ENCODE data around the gene ABCC4. TPM values are rescaled to one million over a fixed set of nuclear protein-coding genes. Genes with fewer than 3 reads are reported as not detected.
"Not testable (repeated sequence)": the region's sequence is repeated elsewhere in the genome, so short reads cannot be mapped to it uniquely, and the experiment has no call there.

ABCC4 gene
- total RNA-seq, 1 experiment from 2014 or later, result 12.9 TPM

GRCh38 chr13:95182570-95183265 lies 118.5 kb downstream of the ABCC4 start:
- Histone ChIP-seq H3K27me3 (replicated peaks) (no peaks in the 10 kb centered on the region), H3K4me1 (replicated peaks) (no peaks in the 10 kb centered on the region), H3K36me3 (no peaks in the 10 kb centered on the region), H3K4me3 (no peak overlapping the region), H3K9me3 (replicated peaks) (no peaks in the 10 kb centered on the region), H3K27ac (no peak overlapping the region)
- DNase-seq (ENCODE audit: low read depth in 1 of 2, low spot score in 2 of 2), result no peak

DNA sequence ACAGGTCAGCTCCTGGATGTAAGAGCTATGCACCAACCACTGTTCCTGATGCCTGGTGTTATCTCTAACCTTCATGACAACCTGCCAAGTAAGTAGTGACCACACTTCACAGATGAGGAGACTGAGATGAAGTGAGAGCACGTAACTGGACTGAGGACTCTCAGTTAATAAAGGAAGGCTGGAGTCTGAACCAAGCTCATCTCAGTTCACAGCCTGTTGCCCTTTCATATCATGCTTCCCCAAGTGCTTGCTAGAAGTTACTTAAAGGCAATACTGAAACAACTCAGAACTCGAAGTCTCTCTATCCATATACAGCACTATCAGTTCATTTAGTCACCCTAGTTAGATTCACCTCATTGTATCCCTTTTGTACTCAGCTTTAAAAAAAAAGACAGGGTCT lies 119.7 kb downstream of the ABCC4 start:
- DNase-seq (ENCODE audit: low read depth in 1 of 2, low spot score in 2 of 2), result no peak
- Histone ChIP-seq H3K4me1 (replicated peaks) (no peaks in the 10 kb centered on the region), H3K4me3 (no peak overlapping the region), H3K27me3 (replicated peaks) (no peaks in the 10 kb centered on the region), H3K36me3 (no peaks in the 10 kb centered on the region), H3K27ac (no peak overlapping the region), H3K9me3 (replicated peaks) (no peaks in the 10 kb centered on the region)

GRCh38 chr13:95180513-95181245 lies 120.6 kb downstream of the ABCC4 start:
- no peaks in the 10 kb centered on the region for H3K36me3 ChIP-seq
- no peaks in the 10 kb centered on the region for H3K4me1 ChIP-seq (replicated peaks)
- H3K9me3 ChIP-seq (replicated peaks), result no peaks in the 10 kb centered on the region
- H3K27ac ChIP-seq, result no peak overlapping the region
- no peak overlapping the region for H3K4me3 ChIP-seq
- DNase-seq (ENCODE audit: low read depth in 1 of 2, low spot score in 2 of 2), result no peak
- no peaks in the 10 kb centered on the region for H3K27me3 ChIP-seq (replicated peaks)

GRCh38 chr13:95176611-95177259 lies 124.5 kb downstream of the ABCC4 start:
- Histone ChIP-seq H3K27me3 (replicated peaks) (no peaks in the 10 kb centered on the region), H3K4me1 (replicated peaks) (no peaks in the 10 kb centered on the region), H3K4me3 (no peak overlapping the region), H3K27ac (no peak overlapping the region), H3K9me3 (replicated peaks) (no peaks in the 10 kb centered on the region), H3K36me3 (no peaks in the 10 kb centered on the region)
- no peak for DNase-seq (ENCODE audit: low read depth in 1 of 2, low spot score in 2 of 2)

GRCh38 chr13:95174517-95174916 lies 126.7 kb downstream of the ABCC4 start:
- Histone ChIP-seq H3K9me3 (replicated peaks) (no peaks in the 10 kb centered on the region), H3K4me1 (replicated peaks) (no peaks in the 10 kb centered on the region), H3K27ac (no peak overlapping the region), H3K36me3 (no peaks in the 10 kb centered on the region), H3K27me3 (replicated peaks) (no peaks in the 10 kb centered on the region), H3K4me3 (no peak overlapping the region)
- no peak for DNase-seq (ENCODE audit: low read depth in 1 of 2, low spot score in 2 of 2)

GRCh38 chr13:95168191-95168590 lies 133.1 kb downstream of the ABCC4 start:
- Histone ChIP-seq H3K27me3 (replicated peaks) (no peaks in the 10 kb centered on the region), H3K4me1 (replicated peaks) (no peaks in the 10 kb centered on the region), H3K36me3 (no peaks in the 10 kb centered on the region), H3K27ac (no peak overlapping the region), H3K4me3 (no peak overlapping the region), H3K9me3 (replicated peaks) (no peaks in the 10 kb centered on the region)
- DNase-seq (ENCODE audit: low read depth in 1 of 2, low spot score in 2 of 2), result no peak

DNA sequence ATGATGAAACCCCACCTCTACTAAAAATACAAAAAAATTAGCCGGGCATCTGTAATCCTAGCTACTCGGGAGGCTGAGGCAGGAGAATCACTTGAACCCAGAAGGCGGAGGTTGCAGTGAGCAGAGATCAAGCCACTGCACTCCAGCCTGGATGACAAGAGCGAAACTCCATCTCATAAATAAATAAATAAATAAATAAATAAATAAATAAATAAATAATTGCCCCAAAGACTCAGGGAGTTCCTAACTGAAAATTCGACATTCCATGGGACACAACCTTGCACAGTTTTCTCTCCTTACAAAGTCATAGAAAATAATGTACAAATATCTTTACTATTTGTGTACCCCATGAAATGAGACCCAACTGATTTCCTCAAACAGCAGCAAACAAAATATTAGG lies 134.2 kb downstream of the ABCC4 start:
- H3K36me3 ChIP-seq; DNase-seq (ENCODE audit: low read depth in 1 of 2, low spot score in 2 of 2): not testable (repeated sequence)

GRCh38 chr13:95164830-95165229 lies 136.4 kb downstream of the ABCC4 start:
- no peak overlapping the region for H3K4me3 ChIP-seq
- H3K9me3 ChIP-seq (replicated peaks), result no peaks in the 10 kb centered on the region
- H3K36me3 ChIP-seq, result peaks cover under 1% of the 10 kb centered on the region; the same call in 1 of the 2 replicates
- no peak for DNase-seq (ENCODE audit: low read depth in 1 of 2, low spot score in 2 of 2)
- H3K27me3 ChIP-seq (replicated peaks), result no peaks in the 10 kb centered on the region
- H3K4me1 ChIP-seq (replicated peaks), result no peaks in the 10 kb centered on the region; the same call in 1 of the 2 replicates
- no peak overlapping the region for H3K27ac ChIP-seq

More for the DNA sequence above, 134.2 kb downstream of the ABCC4 start:
- not testable (repeated sequence) for H3K27ac ChIP-seq; H3K9me3 ChIP-seq (replicated peaks); H3K4me3 ChIP-seq; H3K4me1 ChIP-seq (replicated peaks); H3K27me3 ChIP-seq (replicated peaks)

DNA sequence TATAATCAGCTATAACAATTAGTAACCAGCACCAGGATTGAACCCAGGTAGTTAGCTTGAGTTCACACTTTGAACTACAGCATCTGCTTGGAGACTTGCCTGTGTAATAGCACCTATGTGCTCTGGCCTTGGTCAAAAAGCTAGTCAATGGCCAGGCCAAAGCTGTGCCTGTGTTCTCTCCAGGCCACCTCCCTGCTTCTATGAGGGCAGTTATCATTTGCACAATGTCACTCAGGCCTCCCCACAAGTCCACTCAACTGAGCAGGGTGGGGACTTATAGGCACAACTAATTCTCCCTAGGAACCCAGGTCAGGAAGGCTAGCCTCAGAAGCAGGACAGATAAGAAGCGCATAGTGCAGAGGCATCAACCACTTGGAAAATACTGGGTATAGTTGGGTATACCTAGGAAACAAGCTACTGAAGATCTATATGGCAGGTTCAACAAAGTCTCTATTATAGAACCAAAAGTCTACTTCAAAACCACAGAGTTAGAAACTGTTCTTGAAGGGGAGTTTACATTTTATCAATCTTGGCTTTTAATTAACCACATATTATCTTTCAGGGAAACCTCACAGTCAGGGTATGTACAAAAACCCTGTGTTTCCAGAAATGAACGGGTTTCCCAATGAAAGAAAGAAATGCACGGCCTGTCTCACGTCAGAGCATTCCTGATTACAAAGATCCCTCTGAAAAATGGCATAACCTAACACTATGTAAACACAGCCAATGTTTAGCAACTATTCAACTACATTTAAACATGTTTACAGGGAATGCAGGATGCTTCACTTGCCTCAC lies 140.9 kb downstream of the ABCC4 start:
- Histone ChIP-seq H3K36me3 (peaks cover 3% of the 10 kb centered on the region; the same call in 1 of the 2 replicates), H3K4me1 (replicated peaks) (no peaks in the 10 kb centered on the region; the same call in 1 of the 2 replicates), H3K27ac (no peak overlapping the region), H3K27me3 (replicated peaks) (no peaks in the 10 kb centered on the region), H3K4me3 (no peak overlapping the region), H3K9me3 (replicated peaks) (no peaks in the 10 kb centered on the region)
- peak in 1 of 2 experiments; percentile 24 for DNase-seq (ENCODE audit: low read depth in 1 of 2, low spot score in 2 of 2)

- no peak overlapping the region for H3K27ac ChIP-seq
- H3K4me1 ChIP-seq (replicated peaks), result peaks cover 2% of the 10 kb centered on the region
- no peak overlapping the region for H3K4me3 ChIP-seq
- H3K9me3 ChIP-seq (replicated peaks), result no peaks in the 10 kb centered on the region
- no peaks in the 10 kb centered on the region for H3K27me3 ChIP-seq (replicated peaks)
- DNase-seq (ENCODE audit: low read depth in 1 of 2, low spot score in 2 of 2), result no peak
- H3K36me3 ChIP-seq, result peaks cover 3% of the 10 kb centered on the region; the same call in 1 of the 2 replicates
Observed at GRCh38 chr13:95159458-95159857, 141.8 kb downstream of the ABCC4 start.

GRCh38 chr13:95156208-95156607 lies 145.0 kb downstream of the ABCC4 start:
- Histone ChIP-seq H3K4me1 (replicated peaks) (peaks cover 7% of the 10 kb centered on the region), H3K27me3 (replicated peaks) (no peaks in the 10 kb centered on the region), H3K36me3 (peaks cover 3% of the 10 kb centered on the region; the same call in 1 of the 2 replicates), H3K9me3 (replicated peaks) (no peaks in the 10 kb centered on the region), H3K4me3 (no peak overlapping the region), H3K27ac (no peak overlapping the region)
- DNase-seq (ENCODE audit: low read depth in 1 of 2, low spot score in 2 of 2), result no peak

DNA sequence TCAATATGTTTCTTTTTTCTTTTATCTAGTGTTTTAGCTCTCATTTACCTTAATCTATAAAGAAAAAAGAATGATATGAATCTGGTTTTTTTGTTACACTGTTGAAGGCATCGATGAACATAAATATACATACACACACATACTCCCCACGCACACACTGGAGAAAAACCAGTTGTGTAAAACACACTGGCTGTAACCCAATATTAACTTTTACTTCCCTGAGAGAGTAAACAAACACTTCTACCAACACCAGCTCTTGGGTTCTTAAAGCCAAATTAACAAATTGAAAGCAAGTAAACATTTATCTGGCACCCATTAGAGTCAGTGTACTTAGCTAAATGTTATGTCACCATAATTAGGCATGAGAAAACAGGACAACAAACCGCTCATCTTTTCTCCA lies 145.7 kb downstream of the ABCC4 start:
- no peak overlapping the region for H3K4me3 ChIP-seq
- no peaks in the 10 kb centered on the region for H3K9me3 ChIP-seq (replicated peaks)
- H3K36me3 ChIP-seq, result peaks cover 3% of the 10 kb centered on the region; the same call in 1 of the 2 replicates
- DNase-seq (ENCODE audit: low read depth in 1 of 2, low spot score in 2 of 2), result no peak
- H3K27me3 ChIP-seq (replicated peaks), result no peaks in the 10 kb centered on the region
- H3K27ac ChIP-seq, result no peak overlapping the region
- peaks cover 7% of the 10 kb centered on the region for H3K4me1 ChIP-seq (replicated peaks)

DNA sequence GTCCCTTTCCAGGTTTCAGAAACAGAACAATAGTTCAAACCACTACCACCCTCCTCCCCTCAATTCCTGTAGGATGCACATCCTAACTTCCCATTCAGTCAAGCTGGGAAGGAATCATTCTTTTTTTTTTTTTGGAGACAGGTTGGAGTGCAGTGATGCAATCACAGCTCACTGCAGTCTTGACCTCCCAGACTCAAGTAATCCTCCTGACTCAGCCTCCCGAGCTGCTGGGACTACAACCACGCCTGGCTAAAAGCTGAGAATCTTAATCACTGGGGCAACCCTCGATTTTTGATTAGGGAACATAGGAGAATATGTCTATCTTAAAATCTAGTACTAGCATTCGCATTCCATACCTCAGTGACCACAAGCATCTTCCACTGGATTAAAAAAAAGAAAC lies 146.2 kb downstream of the ABCC4 start:
- DNase-seq (ENCODE audit: low read depth in 1 of 2, low spot score in 2 of 2), result no peak
- no peak overlapping the region for H3K4me3 ChIP-seq
- H3K9me3 ChIP-seq (replicated peaks), result no peaks in the 10 kb centered on the region
- peaks cover 3% of the 10 kb centered on the region; the same call in 1 of the 2 replicates for H3K36me3 ChIP-seq
- peaks cover 7% of the 10 kb centered on the region for H3K4me1 ChIP-seq (replicated peaks)
- H3K27ac ChIP-seq, result no peak overlapping the region
- H3K27me3 ChIP-seq (replicated peaks), result no peaks in the 10 kb centered on the region
